ENCODE measurements around the gene SIGLEC1.

Gene SIGLEC1

GRCh38 chr20:3744037-3744436 is 31.6 kb upstream of the SIGLEC1 start:
- DNase-seq: no peak

GRCh38 chr20:3743251-3743650 is 30.9 kb upstream of the SIGLEC1 start:
- no peak for DNase-seq

- no peak for DNase-seq
Observed at GRCh38 chr20:3741836-3742458, 29.5 kb upstream of the SIGLEC1 start.

- DNase-seq: no peak
Observed at GRCh38 chr20:3740615-3741301, 28.4 kb upstream of the SIGLEC1 start.

GRCh38 chr20:3739926-3740451 is 27.6 kb upstream of the SIGLEC1 start:
- DNase-seq: no peak

GRCh38 chr20:3739054-3739925 is 26.9 kb upstream of the SIGLEC1 start:
- DNase-seq: no peak

- no peak for DNase-seq
Observed at GRCh38 chr20:3738111-3739053, 26.0 kb upstream of the SIGLEC1 start.

- no peak for DNase-seq
Observed at GRCh38 chr20:3735768-3736167, 23.4 kb upstream of the SIGLEC1 start.

GRCh38 chr20:3734111-3734843 is 21.9 kb upstream of the SIGLEC1 start:
- DNase-seq: no peak

GRCh38 chr20:3733119-3733995 is 21.0 kb upstream of the SIGLEC1 start:
- no peak for DNase-seq

- no peak for DNase-seq
Observed at GRCh38 chr20:3732327-3733118, 20.1 kb upstream of the SIGLEC1 start, which contains the start of gene HSPA12B. TSS of gene HSPA12B (plus strand) at chr20:3732685. CDS start at chr20:3738675, 5,990 bp downstream.

- DNase-seq: no peak
Observed at GRCh38 chr20:3731944-3732326, 19.5 kb upstream of the SIGLEC1 start.

- no peak for DNase-seq
Observed at GRCh38 chr20:3730803-3731672, 18.6 kb upstream of the SIGLEC1 start.

- DNase-seq: no peak
Observed at GRCh38 chr20:3729811-3730540, 17.6 kb upstream of the SIGLEC1 start.

GRCh38 chr20:3729378-3729777 is 17.0 kb upstream of the SIGLEC1 start:
- no peak for DNase-seq

- DNase-seq: no peak
Observed at GRCh38 chr20:3728876-3729275, 16.5 kb upstream of the SIGLEC1 start.

- no peak for DNase-seq
Observed at GRCh38 chr20:3728354-3728753, 16.0 kb upstream of the SIGLEC1 start.

Data from activated CD4-positive, alpha-beta T cell treated with anti-CD3 and anti-CD28 coated beads, Interleukin-10, Interleukin-2, amounts not matched to agents 100 ng/mL and 50 ng/mL, durations not matched to agents 16 hours and 8 hours (primary cell).